Left renal pelvis (tissue), 4 donors: ENCODE results near the gene COLEC12. TPM values are rescaled to one million over a fixed set of nuclear protein-coding genes. Genes with fewer than 3 reads are reported as not detected.

ENCODE experiments used
- DNase-seq, 4 donors: peaks; one replicate each; pipeline ENCODE4 v3.0.0-alpha.2; 2013; ENCODE audit warnings: low read depth in 4 of 4, low spot score in 3 of 4
- polyA plus RNA-seq, 4 donors: library from polyadenylated mRNA; unstranded; fragments of 120-200 nt; gene quantifications; one replicate each; pipeline ENCODE4 v1.2.1, GENCODE V29; 2013; ENCODE audit not compliant: insufficient read length in 4 of 4

The COLEC12 gene
- polyA plus RNA-seq, 4 donors, result 20.8 to 36.5 (median 27.9) TPM

DNA sequence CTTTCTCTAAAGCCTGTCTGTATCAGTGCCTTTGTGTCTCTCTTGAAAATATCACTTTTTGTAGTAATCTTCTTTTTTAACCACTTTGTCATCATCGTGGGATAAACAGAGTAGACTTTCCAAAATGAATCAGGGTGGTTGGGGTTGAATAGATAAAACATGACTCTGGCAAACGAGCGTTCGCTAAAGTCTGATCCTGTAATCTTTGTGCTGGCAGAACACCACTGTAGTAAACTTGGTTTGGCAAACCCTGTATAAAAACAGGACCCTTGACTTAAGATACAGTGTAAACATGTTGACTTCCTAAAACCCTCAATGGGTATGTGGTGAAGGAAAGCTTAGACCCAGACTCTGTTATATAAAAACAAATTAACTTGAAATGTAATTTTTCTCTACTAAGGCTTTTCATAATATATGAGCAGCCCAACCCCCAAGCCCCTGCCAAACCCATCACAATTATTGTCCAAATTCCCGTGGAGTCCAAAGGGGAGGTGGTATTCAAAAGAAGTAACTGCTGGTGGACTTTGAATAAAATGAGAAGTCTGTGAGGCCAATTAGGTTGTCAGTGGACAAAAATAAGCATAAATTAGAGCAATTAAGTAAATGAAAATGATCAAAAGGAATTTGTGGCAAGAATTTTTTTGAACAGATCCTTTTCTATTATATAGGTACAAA is 52.2 kb downstream of the COLEC12 start:
- no peak for DNase-seq

GRCh38 chr18:446941-447560 is 53.5 kb downstream of the COLEC12 start:
- DNase-seq, result no peak

- DNase-seq, result no peak
Observed at GRCh38 chr18:445055-445454, 55.4 kb downstream of the COLEC12 start.

DNA sequence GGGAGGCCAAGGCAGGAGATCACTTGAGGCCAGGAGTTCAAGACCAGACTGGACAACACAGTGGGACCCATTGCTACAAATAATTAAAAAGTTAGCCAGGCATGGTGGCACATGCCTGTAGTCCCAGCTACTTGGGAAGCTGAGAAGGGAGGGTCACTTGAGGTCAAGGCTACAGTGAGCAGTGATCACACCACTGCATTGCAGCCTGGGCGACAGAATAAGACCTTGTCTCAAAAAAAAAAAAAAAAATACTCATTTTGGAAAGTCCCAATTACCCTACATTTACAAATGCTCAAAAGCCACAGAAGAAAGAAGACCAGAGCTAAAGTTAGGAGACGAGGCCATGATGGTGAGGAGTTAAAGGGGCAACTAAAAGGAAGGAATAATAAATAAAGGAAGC is 61.9 kb downstream of the COLEC12 start:
- DNase-seq, result no peak

DNA sequence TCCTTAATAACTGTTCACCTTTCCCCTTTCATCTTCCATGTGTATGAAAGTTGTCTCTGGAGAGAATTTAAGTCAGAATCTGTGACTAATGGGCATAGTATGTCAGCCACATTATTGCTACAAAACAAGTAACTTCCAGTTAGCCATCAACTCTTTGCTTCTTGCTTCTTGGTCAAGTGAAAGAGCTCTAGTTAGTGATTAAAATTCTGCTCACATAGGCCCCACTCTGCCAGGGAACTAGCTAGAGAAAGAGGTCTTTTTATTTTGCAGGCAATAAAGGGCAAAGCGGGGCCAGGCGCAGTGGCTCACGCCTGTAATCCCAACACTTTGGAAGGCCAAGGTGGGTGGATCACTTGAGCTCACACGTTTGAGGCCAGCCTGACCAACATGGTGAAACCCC is 64.6 kb downstream of the COLEC12 start:
- no peak for DNase-seq

DNA sequence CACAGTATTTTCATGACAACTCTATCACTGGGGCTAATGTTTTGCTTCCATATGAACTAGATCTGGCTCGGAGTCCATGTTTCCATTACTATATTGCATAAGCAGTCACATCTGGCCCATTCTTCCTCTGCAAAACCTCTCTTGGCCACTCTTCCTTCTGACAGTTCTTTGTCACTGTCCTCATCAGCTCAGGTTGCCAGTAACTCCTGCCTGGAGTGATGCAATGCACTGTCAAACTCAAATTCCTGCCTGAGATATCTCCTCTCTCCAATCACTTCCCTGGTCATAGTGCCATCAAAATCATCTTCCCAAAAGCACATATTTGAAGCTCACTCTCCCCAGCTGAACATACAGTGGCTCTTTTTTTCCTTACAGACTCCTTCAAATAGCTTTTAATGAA is 66.1 kb downstream of the COLEC12 start:
- DNase-seq, result no peak

DNA sequence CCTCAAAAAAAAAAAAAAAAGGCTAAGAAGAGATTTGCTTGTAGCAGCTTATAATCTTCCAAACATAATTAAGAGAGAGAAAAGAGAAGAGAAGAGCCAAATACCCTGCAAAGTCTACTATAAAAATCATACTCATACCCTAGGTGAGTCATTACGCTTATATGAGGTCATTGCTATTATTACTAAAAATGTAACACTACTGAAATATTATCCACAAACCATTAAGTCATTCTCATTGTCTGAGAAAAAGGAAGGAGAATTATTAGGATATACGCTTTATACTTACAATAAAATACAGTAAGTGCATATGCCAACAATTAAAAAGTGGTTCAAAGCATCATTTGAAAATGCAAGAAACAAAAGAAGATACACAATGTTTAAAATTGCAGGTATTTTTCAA is 66.5 kb downstream of the COLEC12 start:
- DNase-seq, result no peak

GRCh38 chr18:433298-433697 is 67.2 kb downstream of the COLEC12 start:
- DNase-seq, result no peak

DNA sequence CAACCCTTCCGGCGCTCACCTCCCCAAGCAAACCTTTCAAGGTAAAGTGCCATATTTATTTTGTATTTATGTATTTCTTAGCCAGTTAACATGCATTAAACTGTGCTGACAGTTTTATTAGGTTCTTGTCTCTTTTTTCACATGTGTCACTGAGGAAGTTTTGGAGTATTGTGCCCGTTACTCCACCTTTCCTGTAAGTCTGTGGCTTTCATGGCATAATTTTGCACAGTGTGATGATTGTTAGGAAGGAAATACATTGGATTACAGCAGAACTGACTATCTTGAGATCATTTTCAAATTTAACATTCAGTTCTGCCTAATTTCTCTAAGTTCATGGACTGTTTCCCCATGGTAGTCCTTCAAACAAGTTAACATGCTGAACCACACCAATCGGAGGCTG is 67.7 kb downstream of the COLEC12 start:
- DNase-seq, result no peak

GRCh38 chr18:429030-429429 is 71.5 kb downstream of the COLEC12 start:
- DNase-seq, result no peak

GRCh38 chr18:427005-427404 is 73.5 kb downstream of the COLEC12 start:
- no peak for DNase-seq

GRCh38 chr18:425106-425745 is 75.3 kb downstream of the COLEC12 start:
- no peak for DNase-seq

DNA sequence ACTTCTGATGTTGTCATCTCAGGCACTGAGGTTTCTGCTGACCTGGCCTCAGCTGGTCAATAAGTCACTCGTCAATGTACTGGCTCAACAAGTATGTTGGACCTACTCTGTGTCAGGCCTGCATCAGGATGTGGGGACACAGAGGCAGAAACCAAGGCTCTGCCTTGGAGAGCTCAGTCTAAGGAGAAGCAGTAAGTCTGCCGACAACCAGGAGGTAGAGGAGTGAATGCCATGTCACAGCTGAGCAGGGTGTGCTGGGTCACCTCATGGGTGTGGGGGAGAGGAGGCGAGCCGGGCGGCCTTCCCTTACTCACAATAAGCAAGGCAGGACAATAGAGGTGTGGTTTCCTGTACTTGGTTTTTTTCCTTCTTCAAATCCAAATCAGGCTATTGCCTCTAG is 75.8 kb downstream of the COLEC12 start:
- no peak for DNase-seq

GRCh38 chr18:424071-424661 is 76.3 kb downstream of the COLEC12 start:
- peak; percentile 54 to 65 (median 62) for DNase-seq

- DNase-seq, result no peak
Observed at GRCh38 chr18:422966-423365, 77.5 kb downstream of the COLEC12 start.

DNA sequence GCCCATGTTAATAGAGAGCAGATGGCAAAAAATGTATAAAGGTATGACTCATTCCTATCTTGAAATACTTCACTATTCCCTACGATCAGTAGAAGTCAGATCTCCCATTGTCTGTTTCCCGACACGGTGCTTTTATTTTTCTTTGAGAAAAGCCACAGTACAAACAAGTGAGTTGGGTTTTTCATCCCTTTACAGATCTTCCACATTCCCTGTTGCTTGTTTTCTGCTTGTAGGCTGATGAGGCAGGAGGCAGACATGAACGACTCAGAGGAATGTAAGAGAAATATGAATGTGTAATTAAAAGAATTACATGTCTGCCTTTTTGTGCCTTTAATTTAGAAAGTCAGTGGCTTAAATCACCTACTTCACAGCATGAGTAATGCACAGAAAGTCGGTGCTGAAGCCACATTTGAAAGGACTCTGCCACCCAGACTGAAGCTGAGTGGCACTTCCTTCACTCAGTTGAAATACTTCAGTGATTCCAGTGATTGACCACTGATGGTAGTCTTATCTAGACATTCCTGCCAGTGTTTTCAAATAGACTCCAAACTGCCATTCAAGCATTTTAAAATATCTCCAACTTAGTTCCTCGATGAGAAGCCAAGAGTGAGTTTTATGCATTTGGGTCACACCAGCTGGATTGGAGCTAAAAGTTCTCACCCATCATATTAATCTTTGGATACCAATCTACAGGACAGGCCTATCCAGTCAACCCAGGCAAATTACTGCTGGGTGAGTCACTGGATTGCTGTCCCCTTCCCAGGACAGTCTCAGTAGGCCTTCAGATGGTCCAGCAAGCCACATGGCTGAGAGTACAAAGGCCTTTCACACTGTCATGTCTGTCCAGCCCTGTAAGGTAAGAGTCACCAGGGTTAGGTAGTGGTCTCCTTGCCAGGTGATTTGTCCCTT is 79.0 kb downstream of the COLEC12 start:
- no peak for DNase-seq

DNA sequence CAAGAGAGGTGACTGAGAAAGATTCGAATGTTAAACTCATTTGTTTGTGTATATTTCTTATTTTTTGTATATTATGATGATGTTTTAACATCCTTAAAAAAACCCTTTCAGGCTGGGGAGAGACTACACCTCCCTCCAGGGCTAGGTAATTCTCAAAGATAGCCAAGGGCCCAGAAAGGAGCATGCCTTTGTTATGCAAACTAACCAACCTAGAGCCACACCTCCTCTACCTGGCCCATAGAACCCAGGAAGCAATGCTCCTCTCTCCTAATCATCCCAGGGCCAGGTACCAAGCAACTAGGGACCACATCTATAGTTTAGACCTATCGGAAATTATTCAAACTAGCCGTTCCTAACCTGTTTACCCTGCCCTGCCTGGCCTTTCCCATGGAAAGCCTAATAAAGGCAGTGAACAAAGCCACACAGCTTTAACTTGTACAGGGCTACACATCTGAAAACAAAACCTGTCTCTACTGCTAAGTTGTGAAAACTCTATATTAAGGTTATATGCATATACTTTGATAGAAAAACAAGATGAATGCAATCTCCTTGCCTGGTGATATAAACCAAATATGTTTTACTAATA is 79.7 kb downstream of the COLEC12 start:
- DNase-seq, result no peak

DNA sequence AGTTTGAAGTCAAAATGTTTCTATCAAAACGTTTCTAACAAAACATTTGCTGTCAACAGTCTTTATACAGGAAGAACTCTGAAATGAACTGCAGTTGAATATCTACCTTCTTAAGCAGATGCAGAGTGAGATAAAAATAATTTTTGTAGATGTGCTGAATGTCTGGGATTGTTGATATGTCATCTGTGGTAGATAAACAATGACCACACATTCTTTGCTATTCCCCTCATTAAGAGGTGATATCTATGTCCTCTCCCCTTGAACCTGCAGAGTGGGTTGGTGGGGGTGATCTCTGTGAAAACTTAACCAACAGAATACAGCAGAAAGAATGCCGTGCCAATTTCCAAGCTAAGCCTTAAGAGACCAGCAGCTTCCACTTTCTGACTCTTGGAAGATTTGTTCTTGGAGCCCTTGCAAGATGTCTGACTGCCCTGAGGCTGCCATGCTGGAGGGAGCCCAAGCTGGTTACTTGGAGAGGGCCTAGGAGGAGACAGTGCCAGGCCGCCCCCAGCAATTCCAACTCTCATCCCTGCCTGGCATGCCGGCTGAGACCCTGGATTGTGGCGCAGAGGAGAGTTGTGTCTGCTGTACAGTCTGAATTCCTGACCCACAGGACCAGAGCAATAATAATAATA is 80.8 kb downstream of the COLEC12 start:
- no peak for DNase-seq

GRCh38 chr18:417495-417894 is 83.0 kb downstream of the COLEC12 start:
- no peak for DNase-seq

GRCh38 chr18:416930-417329 is 83.6 kb downstream of the COLEC12 start:
- DNase-seq, result no peak
